HEK293 (cell line): Measurements from ENCODE around the gene ARHGAP26.

Source experiments
- CTCF ChIP-seq: fragments of 450-650 bp; formaldehyde crosslinking; IDR thresholded peaks from 2 replicates; pipeline ENCODE4 v1.5.1; 2016; ENCODE audit warnings: missing biosample characterization, missing genetic modification characterization
- TRIM28 ChIP-seq: IDR thresholded peaks from 2 replicates; pipeline ENCODE4 v1.6.1; 2011; ENCODE audit warnings: low read length, control low read depth, borderline replicate concordance
- ZBTB21 ChIP-seq: fragments of 450-650 bp; formaldehyde crosslinking; IDR thresholded peaks from 2 replicates; pipeline ENCODE4 v1.5.1; 2017; ENCODE audit warnings: missing biosample characterization, missing genetic modification characterization
- ZNF138 ChIP-seq: fragments of 450-650 bp; formaldehyde crosslinking; IDR thresholded peaks from 2 replicates; pipeline ENCODE4 v1.5.1; 2016; ENCODE audit warnings: missing biosample characterization, missing genetic modification characterization, borderline replicate concordance
- ZNF239 ChIP-seq: fragments of 450-650 bp; formaldehyde crosslinking; IDR thresholded peaks from 2 replicates; pipeline ENCODE4 v1.5.1; 2016; ENCODE audit warnings: missing biosample characterization, missing genetic modification characterization
- ZNF335 ChIP-seq: fragments of 450-650 bp; formaldehyde crosslinking; conservative IDR thresholded peaks from 2 replicates; pipeline ENCODE4 v1.5.1; 2016; ENCODE audit warnings: missing biosample characterization, missing genetic modification characterization
- ZNF580 ChIP-seq: fragments of 450-650 bp; formaldehyde crosslinking; IDR thresholded peaks from 2 replicates; pipeline ENCODE4 v1.5.1; 2016; ENCODE audit warnings: missing biosample characterization, missing genetic modification characterization
- ZNF747 ChIP-seq: fragments of 450-650 bp; formaldehyde crosslinking; IDR thresholded peaks from 2 replicates; pipeline ENCODE4 v1.5.1; 2016; ENCODE audit warnings: missing biosample characterization, missing genetic modification characterization
- ZNF792 ChIP-seq: fragments of 450-650 bp; formaldehyde crosslinking; IDR thresholded peaks from 2 replicates; pipeline ENCODE4 v1.5.1; 2016; ENCODE audit warnings: missing biosample characterization, missing genetic modification characterization

GRCh38 chr5:143037071-143037470 is 266.9 kb downstream of the ARHGAP26 start:
- no peak for TF ChIP-seq CTCF (tag by site-specific recombination)
- no peak for TF ChIP-seq ZNF239 (tag by site-specific recombination)
- TF ChIP-seq ZNF335 (tag by site-specific recombination) = no peak
- TF ChIP-seq TRIM28 = no peak
- no peak for TF ChIP-seq ZNF138 (tag by site-specific recombination)
- no peak for TF ChIP-seq ZNF580 (tag by site-specific recombination)
- TF ChIP-seq ZBTB21 (tag by site-specific recombination) = no peak
- no peak for TF ChIP-seq ZNF747 (tag by site-specific recombination)
- no peak for TF ChIP-seq ZNF792 (tag by site-specific recombination)
